Measurements from ENCODE around the gene POLDIP3.
A peak's percentile ranks its signal among the peaks of the same experiment; 100 is the strongest.
"Not testable (repeated sequence)": the region's sequence is repeated elsewhere in the genome, so short reads cannot be mapped to it uniquely, and the experiment has no call there.

POLDIP3 gene

GRCh38 chr22:42584364-42584940 is 30.2 kb downstream of the POLDIP3 start:
- no peak for DNase-seq (ENCODE audit: low read depth)

GRCh38 chr22:42582987-42583386 is 31.7 kb downstream of the POLDIP3 start:
- DNase-seq (ENCODE audit: low read depth) = no peak

GRCh38 chr22:42581762-42582716 is 32.6 kb downstream of the POLDIP3 start:
- peak; percentile 75 for DNase-seq (ENCODE audit: low read depth)

- DNase-seq (ENCODE audit: low read depth) = not testable (repeated sequence)
Observed at GRCh38 chr22:42581194-42581761, 33.4 kb downstream of the POLDIP3 start.

- not testable (repeated sequence) for DNase-seq (ENCODE audit: low read depth)
Observed at GRCh38 chr22:42580040-42580439, 34.6 kb downstream of the POLDIP3 start.

- no peak for DNase-seq (ENCODE audit: low read depth)
Observed at GRCh38 chr22:42577623-42578240, 37.0 kb downstream of the POLDIP3 start.

- DNase-seq (ENCODE audit: low read depth) = not testable (repeated sequence)
Observed at GRCh38 chr22:42577141-42577540, 37.5 kb downstream of the POLDIP3 start.

GRCh38 chr22:42575996-42576574 is 38.6 kb downstream of the POLDIP3 start:
- DNase-seq (ENCODE audit: low read depth) = not testable (repeated sequence)

GRCh38 chr22:42574468-42574867 is 40.2 kb downstream of the POLDIP3 start:
- DNase-seq (ENCODE audit: low read depth) = not testable (repeated sequence)

GRCh38 chr22:42574046-42574445 is 40.6 kb downstream of the POLDIP3 start:
- not testable (repeated sequence) for DNase-seq (ENCODE audit: low read depth)

- DNase-seq (ENCODE audit: low read depth) = not testable (repeated sequence)
Observed at GRCh38 chr22:42571068-42571467, 43.6 kb downstream of the POLDIP3 start.

- DNase-seq (ENCODE audit: low read depth) = not testable (repeated sequence)
Observed at GRCh38 chr22:42570580-42570979, 44.1 kb downstream of the POLDIP3 start.

- not testable (repeated sequence) for DNase-seq (ENCODE audit: low read depth)
Observed at GRCh38 chr22:42567950-42568349, 46.7 kb downstream of the POLDIP3 start.

- DNase-seq (ENCODE audit: low read depth) = no peak
Observed at GRCh38 chr22:42565956-42566355, 48.7 kb downstream of the POLDIP3 start.

- no peak for DNase-seq (ENCODE audit: low read depth)
Observed at GRCh38 chr22:42564699-42565098, 50.0 kb downstream of the POLDIP3 start.

- not testable (repeated sequence) for DNase-seq (ENCODE audit: low read depth)
Observed at GRCh38 chr22:42563943-42564342, 50.7 kb downstream of the POLDIP3 start.

- DNase-seq (ENCODE audit: low read depth) = no peak
Observed at GRCh38 chr22:42562684-42563083, 52.0 kb downstream of the POLDIP3 start.

GRCh38 chr22:42562279-42562678 is 52.4 kb downstream of the POLDIP3 start:
- DNase-seq (ENCODE audit: low read depth) = no peak

GRCh38 chr22:42561856-42562255 is 52.8 kb downstream of the POLDIP3 start:
- no peak for DNase-seq (ENCODE audit: low read depth)

- DNase-seq (ENCODE audit: low read depth) = no peak
Observed at GRCh38 chr22:42560781-42561180, 53.9 kb downstream of the POLDIP3 start.

GRCh38 chr22:42560381-42560780 is 54.3 kb downstream of the POLDIP3 start:
- no peak for DNase-seq (ENCODE audit: low read depth)
